ENCODE measurements around the gene TBC1D17.

The TBC1D17 gene

GRCh38 chr19:49877020-49877878 is at the start of gene TBC1D17, which contains the start of gene AKT1S1:
Gene TBC1D17 (plus strand): TSS chr19:49877702. CDS start chr19:49877724, 22 bp downstream.
Gene AKT1S1 (minus strand): TSS chr19:49877355. CDS start chr19:49873295, 4,060 bp downstream.
- peak; percentile 100 for DNase-seq

DNA sequence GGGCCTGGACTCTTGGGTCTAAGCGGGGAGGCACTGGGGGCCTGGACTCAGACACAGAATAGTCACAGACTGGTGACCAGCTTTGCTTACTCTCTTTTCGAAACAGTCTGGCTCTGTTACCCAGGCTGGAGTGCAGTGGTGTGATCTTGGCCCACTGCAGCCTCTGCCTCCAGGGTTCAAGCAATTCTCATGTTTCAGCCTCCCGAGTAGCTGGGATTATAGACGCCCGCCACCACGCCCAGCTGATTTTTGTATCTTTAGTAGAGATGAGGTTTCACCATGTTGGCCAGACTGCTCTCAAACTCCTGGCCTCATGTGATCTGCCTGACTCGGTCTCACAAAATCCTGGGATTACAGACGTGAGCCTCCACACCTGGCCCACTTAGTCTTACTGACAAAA is 48.3 kb upstream of the TBC1D17 start:
- DNase-seq, result no peak

GRCh38 chr19:49829721-49830120 is 47.8 kb upstream of the TBC1D17 start:
- DNase-seq, result no peak

GRCh38 chr19:49830766-49831165 is 46.7 kb upstream of the TBC1D17 start:
- no peak for DNase-seq

GRCh38 chr19:49831592-49831991 is 45.9 kb upstream of the TBC1D17 start:
- no peak for DNase-seq

- DNase-seq, result no peak
These were observed 44.9 kb upstream of the TBC1D17 start for GRCh38 chr19:49832556-49832955.

- DNase-seq, result no peak
These were observed 43.9 kb upstream of the TBC1D17 start for GRCh38 chr19:49833599-49833998.

GRCh38 chr19:49835562-49835961 is 41.9 kb upstream of the TBC1D17 start:
- DNase-seq, result no peak

DNA sequence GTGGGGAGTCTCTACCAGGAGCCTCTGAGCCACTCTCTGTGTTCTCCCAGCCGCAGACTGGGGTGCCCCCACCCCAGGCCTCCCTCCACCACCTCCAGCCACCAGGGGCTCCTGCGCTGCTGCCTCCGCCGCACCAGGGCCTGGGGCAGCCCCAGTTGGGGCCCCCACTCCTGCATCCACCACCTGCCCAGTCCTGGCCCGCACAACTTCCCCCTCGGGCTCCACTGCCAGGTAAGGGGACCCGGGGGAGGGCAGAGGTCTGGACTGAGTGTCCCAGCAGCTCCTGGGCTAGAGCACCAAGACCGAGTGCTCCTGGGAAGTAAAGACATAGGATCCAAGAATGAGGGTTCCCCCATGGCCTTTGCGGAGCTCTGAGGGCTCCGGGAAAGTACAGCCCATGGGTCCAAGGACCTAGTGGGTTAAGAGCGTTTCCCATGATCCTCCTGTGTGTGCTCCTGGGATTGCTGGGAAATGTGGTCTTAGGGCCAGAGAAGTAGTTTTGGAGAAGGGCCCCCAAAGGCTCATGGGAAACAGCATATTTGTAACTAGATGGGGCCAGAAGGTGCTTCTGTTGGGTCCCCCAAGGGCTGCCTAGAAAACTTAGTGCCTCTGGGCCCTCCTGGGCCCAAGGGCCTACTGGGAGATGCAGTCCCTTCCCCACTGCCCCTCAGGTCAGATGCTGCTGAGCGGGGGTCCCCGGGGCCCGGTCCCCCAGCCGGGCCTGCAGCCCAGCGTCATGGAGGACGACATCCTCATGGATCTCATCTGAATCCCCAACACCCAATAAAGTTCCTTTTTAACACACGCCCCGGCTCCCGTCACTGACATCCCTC is 41.1 kb upstream of the TBC1D17 start:
- DNase-seq, result no peak

GRCh38 chr19:49837009-49837310 is 40.5 kb upstream of the TBC1D17 start:
- DNase-seq, result no peak

- no peak for DNase-seq
These were observed 40.1 kb upstream of the TBC1D17 start for GRCh38 chr19:49837425-49837824.

- no peak for DNase-seq
These were observed 38.5 kb upstream of the TBC1D17 start for GRCh38 chr19:49838885-49839588.

DNA sequence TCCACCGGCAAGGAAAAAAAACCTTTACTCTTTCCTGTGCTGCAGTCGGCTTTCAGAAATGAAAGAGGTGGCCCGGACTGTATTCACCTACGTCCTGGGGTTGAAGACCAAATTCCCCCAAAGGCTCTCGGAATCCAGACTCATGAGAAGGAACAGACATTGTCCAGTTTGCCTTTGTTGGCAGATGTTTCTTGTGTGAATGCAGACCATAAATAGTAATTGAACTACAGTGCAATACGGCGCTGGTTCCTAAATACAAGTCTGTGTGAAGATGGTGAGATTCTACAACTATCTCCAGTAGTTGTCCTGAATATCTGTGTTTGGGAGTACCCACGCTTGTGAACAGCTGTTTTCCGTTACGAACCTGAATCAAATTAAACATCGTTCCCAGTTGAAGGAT is 37.8 kb upstream of the TBC1D17 start:
- no peak for DNase-seq

DNA sequence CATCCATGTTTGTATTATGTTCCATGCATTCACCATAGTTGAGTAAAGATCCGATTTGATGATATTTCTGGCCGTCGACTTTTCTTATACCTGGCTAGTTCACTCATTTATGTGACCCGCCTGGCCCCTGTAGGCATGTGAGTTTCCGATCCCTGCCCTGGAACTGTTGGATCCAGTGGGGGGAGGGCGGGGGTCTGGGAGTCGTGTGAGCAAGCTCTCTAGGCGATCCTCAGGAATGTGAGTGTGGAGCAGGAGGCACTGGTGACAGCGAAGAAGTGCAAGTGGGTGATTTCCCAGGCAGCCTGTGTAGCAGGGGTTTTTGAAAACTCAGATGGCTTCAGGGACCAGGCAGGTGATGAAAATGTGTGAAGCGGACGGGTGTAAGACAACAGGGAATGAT is 37.2 kb upstream of the TBC1D17 start:
- no peak for DNase-seq

GRCh38 chr19:49840736-49841249 is 36.7 kb upstream of the TBC1D17 start:
- no peak for DNase-seq

DNA sequence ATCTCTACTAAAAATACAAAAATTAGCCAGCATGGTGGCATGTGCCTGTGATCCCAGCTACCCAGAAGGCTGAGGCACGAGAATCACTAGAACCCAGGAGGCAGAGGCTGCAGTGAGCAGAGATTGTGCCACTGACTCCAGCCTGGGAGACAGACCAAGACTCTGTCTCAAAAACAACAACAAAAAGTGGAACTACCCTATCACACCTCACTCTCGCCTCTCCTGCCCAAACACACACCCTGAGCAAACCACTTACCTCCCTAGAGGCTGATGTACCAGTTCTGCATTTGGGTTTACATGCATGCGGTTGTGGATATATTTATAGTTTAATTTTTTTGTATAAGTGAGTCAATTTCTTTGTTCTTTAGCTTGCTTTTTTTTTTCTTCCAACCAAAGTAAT is 34.2 kb upstream of the TBC1D17 start:
- no peak for DNase-seq

DNA sequence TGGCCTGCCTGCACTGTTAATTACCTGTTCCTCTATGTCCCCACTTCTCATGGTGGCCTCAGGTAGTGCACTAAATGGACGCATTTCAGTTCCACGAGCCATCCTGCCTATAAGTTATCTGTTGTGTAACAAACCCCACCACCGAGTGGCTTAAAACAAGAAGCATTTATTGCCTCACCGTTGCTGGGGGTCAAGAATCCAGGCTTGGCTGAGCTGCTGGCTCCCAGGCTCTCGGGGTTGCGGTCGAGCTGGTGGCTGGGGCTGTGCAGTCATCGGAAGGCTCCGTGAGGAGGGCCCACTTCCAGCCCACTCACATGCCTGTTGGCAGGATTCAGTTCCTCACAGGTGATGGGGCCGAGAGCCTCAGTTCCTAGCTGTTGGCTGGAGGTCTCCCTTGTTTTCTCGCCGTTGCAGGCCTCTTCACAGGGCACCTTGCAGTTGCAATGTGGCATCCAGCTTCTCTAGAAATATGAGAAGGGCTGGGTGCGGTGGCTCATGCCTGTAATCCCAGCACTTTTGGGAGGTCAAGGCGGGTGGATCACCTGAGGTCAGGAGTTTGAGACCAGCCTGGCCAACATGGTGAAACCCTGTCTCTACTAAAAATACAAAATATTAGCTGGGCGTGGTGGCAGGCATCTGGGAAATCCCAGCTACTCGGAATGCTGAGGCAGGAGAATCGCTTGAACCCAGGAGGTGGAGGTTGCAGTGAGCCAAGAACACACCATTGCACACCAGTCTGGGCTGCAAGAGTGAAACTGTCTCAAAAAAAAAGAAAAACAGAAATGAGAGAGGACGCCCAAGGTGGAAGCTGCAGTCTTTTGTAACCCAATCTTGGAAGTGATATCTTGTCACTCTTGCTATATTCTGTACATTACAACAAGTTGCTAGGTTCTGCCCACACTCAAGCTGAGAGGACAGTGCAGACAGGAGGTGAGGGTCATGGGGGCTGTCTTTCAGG is 33.1 kb upstream of the TBC1D17 start:
- DNase-seq, result no peak

GRCh38 chr19:49845414-49845813 is 32.1 kb upstream of the TBC1D17 start:
- DNase-seq, result peak; percentile 14

GRCh38 chr19:49846408-49846807 is 31.1 kb upstream of the TBC1D17 start:
- no peak for DNase-seq

GRCh38 chr19:49847731-49848696 is 29.5 kb upstream of the TBC1D17 start:
- DNase-seq, result no peak

- DNase-seq, result no peak
These were observed 28.6 kb upstream of the TBC1D17 start for GRCh38 chr19:49848938-49849337.
